NK-92 (cell line): ENCODE measurements around the gene CABP2.
"Not testable (repeated sequence)": the region's sequence is repeated elsewhere in the genome, so short reads cannot be mapped to it uniquely, and the experiment has no call there.

Experiments used
- DNase-seq: peaks from one replicate; lab custom pipeline; 2025; ENCODE audit not compliant: unreplicated experiment; lab: John Stamatoyannopoulos, UW

Gene CABP2

GRCh38 chr11:67522844-67523555, at the start of gene CABP2:
Gene CABP2, minus strand, starts transcription at chr11:67523446. Its CDS starts 120 bp downstream, at chr11:67523326.
- DNase-seq: no peak

GRCh38 chr11:67572747-67573419, 49.6 kb upstream of the CABP2 start:
- no peak for DNase-seq

- no peak for DNase-seq
Observed at GRCh38 chr11:67572305-67572704, 49.1 kb upstream of the CABP2 start.

- no peak for DNase-seq
Observed at GRCh38 chr11:67571443-67571842, 48.2 kb upstream of the CABP2 start.

- no peak for DNase-seq
Observed at GRCh38 chr11:67564230-67564629, 41.0 kb upstream of the CABP2 start.

GRCh38 chr11:67563705-67564114, 40.5 kb upstream of the CABP2 start:
- not testable (repeated sequence) for DNase-seq

- DNase-seq: no peak
Observed at GRCh38 chr11:67562963-67563704, 39.9 kb upstream of the CABP2 start.

- DNase-seq: no peak
Observed at GRCh38 chr11:67561971-67562619, 38.8 kb upstream of the CABP2 start.

- no peak for DNase-seq
Observed at GRCh38 chr11:67558084-67558772, 35.0 kb upstream of the CABP2 start.

- no peak for DNase-seq
Observed at GRCh38 chr11:67556244-67556643, 33.0 kb upstream of the CABP2 start.

- DNase-seq: not testable (repeated sequence)
Observed at GRCh38 chr11:67551697-67552096, 28.5 kb upstream of the CABP2 start.

- DNase-seq: no peak
Observed at GRCh38 chr11:67551127-67551526, 27.9 kb upstream of the CABP2 start.

GRCh38 chr11:67548555-67549110, 25.4 kb upstream of the CABP2 start:
- no peak for DNase-seq

GRCh38 chr11:67548112-67548511, 24.9 kb upstream of the CABP2 start:
- not testable (repeated sequence) for DNase-seq

GRCh38 chr11:67545280-67545679, 22.0 kb upstream of the CABP2 start:
- DNase-seq: no peak

- DNase-seq: no peak
Observed at GRCh38 chr11:67544616-67545242, 21.5 kb upstream of the CABP2 start.

GRCh38 chr11:67543585-67543984, 20.3 kb upstream of the CABP2 start:
- no peak for DNase-seq

- no peak for DNase-seq
Observed at GRCh38 chr11:67542971-67543370, 19.7 kb upstream of the CABP2 start.

GRCh38 chr11:67542169-67542568, 18.9 kb upstream of the CABP2 start:
- no peak for DNase-seq

- DNase-seq: no peak
Observed at GRCh38 chr11:67541198-67541597, 18.0 kb upstream of the CABP2 start.
